Ovary (tissue), 3 donors: Measurements from ENCODE around the gene WNT4.

ENCODE experiments used
- CTCF ChIP-seq, 3 donors: fragments of 450-650 bp in 2 of 3; fragments of 200-600 bp in 1 of 3; IDR thresholded peaks; one replicate each; pipeline versions ENCODE4 v1.5.1 to v1.8.0; 2016 to 2022; ENCODE audit warnings: antibody characterized with exemption in 3 of 3, mild to moderate bottlenecking in 1 of 3
- EP300 ChIP-seq: sonication (generic); formaldehyde crosslinking; IDR thresholded peaks from one replicate; pipeline ENCODE4 v1.6.1; 2017; ENCODE audit warnings: antibody characterized with exemption
- POLR2A ChIP-seq: fragments of 450-650 bp; IDR thresholded peaks from one replicate; pipeline ENCODE4 v1.6.1; 2017; ENCODE audit warnings: antibody characterized with exemption, mild to moderate bottlenecking, moderate library complexity
- donor health status: DM: no; HTN: no; CAD: no.

GRCh38 chr1:22123071-22123390, 19.9 kb downstream of the WNT4 start:
- no peak for TF ChIP-seq CTCF (IDR thresholded peaks at IDR 0.05)
- no peak for TF ChIP-seq POLR2A
- TF ChIP-seq EP300, result no peak
